CD1c-positive myeloid dendritic cell (primary cell): ENCODE results near the gene RNF40.
"Not testable (repeated sequence)": the region's sequence is repeated elsewhere in the genome, so short reads cannot be mapped to it uniquely, and the experiment has no call there.

Experiments used
- DNase-seq: peaks from one replicate; pipeline ENCODE4 v3.0.0-alpha.2; 2016; ENCODE audit errors: extremely low spot score

RNF40 gene

GRCh38 chr16:30782486-30783279, 20.6 kb downstream of the RNF40 start:
- DNase-seq = no peak

GRCh38 chr16:30783280-30784109, 21.4 kb downstream of the RNF40 start:
- DNase-seq = no peak

- DNase-seq = no peak
Observed at GRCh38 chr16:30784215-30784614, 22.1 kb downstream of the RNF40 start.

DNA sequence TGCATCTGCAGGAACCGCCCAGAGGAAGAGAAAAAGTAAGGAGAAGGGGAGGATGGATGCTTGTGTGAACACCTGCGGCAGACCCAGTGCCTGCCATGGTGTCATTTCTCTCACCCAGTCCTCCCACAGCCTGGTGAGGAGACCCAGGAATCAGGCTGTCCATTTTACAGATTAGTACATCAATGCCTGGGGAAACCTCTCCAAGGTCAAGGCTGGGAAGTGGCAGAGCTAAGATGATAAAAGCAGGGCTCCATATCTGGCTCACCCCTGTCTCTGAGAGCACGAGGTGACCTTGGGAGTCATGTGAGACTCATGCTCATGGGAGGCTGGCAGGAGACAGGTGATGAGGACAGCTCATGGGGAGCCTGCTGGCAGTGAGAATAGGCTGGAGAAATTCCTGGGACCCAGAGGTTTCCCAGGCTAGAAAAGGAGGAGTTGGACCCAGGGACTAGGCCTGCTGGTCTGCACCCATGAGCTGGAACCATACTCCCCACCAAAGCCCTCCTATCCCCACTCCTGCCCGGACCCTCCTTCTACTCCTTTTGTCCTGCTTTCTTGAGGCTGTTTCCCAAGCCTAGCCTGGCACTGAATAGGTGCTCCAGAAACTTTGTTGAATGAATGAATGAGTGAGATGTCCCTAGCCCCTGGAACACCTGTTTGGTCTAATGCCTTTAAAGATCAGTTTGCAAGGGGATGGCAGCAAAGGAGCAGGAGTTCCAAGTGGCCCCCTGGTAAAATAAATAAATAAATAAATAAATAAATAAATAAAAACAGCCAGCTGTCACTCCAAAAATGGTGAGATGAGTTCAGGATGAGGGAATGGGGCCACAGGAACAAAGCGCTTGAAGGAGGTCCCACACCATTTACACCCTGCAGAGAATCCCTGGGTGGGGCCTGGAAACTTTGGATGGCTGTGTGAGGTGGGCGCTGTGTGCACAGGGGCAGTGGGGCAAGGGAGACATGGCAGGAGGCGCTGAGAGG, 23.3 kb downstream of the RNF40 start:
- DNase-seq = no peak

- peak; percentile 20 for DNase-seq
Observed at GRCh38 chr16:30786115-30786935, 24.2 kb downstream of the RNF40 start.

DNA sequence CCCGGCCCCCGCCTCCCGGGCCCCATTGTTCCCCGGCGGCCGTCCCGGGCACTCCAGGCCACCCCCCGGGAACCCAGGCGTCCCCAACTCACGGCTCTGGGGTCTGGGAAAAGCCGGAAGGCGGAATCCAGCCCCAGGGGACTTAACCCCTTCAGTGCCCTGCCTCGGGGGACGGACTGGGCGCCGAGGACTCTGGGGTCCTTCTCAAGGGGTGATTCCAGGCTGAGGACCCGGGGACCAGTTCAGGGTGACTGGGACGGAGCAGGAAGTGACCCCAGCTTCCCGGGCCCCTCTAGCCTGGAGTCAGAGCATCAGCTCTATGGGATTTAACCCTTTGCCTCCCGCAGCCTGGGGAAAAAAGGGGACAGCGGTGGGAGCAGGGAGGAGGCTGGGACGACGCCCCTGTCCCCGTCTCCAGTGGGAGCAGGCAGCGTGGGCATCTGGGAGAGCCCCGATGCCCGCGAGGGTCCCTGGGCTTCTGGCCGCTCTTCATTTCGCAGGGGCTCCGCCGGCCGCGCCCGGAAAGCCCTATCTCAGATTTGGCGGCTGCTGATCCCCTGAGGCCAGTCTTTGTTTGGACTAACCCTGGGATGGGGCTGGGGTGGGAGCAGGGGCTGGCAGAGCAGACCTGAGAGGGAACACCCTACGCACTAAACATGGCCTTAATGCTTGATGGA, 25.0 kb downstream of the RNF40 start, which contains the start of gene ZNF629:
Gene ZNF629 (minus strand): TSS at position 270 of the 677 bp plus-strand sequence. CDS start 2,723 bp downstream, outside the sequence.
- DNase-seq = peak; percentile 48

DNA sequence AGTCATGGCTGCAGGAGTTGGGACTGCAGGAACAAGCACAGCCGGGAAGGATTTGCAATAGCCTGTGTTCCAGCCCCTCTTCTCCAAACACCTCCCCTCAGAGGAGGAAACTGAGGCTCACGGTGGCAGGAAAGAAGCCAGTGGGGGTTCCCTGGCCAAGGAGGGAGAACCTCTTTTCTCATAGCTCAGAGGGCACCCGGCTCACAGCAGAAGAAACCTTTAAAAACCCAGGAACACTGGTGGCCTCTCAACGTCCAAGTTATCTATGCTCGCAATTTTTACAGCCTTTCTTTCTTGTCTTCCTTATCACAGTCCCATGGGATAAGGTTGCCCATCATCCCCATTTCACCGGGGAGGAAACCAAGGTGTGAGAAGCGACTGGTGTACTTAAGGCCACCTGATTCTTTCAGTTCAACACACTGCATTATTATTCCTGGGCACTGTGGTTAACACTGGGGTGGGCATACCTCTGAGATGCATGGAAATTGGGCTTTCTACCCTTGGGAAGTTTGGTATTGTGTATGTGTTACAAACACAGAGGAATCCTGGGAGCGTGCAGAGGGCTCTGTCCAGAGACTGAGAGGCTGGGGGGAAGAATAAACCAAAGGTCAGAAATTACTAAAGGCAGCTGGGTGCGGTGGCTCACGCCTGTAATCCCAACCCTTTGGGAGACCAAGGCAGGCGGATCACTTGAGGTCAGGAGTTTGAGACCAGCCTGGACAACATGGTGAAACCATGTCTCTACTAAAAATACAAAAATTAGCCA, 25.7 kb downstream of the RNF40 start:
- no peak for DNase-seq

GRCh38 chr16:30793508-30794069, 31.5 kb downstream of the RNF40 start:
- no peak for DNase-seq

DNA sequence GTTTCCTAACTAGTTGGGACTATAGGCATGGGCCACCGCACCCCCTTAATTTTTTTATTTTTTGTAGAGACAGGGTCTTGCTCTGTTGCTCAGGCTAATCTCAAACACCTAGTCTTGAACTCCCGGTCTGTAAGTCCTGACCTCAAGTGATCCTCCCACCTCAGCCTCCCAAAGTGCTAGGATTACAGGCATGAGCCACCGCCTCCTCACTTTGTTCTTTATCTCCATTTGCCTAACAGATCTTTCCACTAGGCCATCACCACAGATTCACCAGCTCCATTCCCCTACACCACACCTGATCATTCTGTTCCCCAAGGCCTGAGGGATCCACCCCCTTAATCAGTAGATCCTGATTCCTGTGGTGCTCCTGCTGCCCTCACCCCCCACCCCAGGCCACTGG, 32.5 kb downstream of the RNF40 start:
- DNase-seq = no peak

- DNase-seq = no peak
Observed at GRCh38 chr16:30797670-30798309, 35.7 kb downstream of the RNF40 start.

- DNase-seq = no peak
Observed at GRCh38 chr16:30802936-30803335, 40.8 kb downstream of the RNF40 start.

DNA sequence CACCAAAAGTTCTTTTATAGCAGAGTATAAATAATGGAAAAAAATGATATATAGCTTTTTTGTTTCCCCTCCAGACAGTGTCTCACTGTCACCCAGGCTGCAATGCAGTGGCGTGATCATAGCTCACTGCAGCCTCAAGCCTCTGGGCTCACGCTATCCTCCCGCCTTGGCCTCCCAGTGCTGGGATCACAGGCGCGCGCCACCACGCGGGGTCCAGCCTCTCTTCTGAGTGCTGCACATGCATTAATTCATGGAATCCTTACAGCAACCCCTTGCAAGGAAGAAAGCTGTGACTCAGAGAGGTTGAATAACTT, 42.9 kb downstream of the RNF40 start:
- no peak for DNase-seq

DNA sequence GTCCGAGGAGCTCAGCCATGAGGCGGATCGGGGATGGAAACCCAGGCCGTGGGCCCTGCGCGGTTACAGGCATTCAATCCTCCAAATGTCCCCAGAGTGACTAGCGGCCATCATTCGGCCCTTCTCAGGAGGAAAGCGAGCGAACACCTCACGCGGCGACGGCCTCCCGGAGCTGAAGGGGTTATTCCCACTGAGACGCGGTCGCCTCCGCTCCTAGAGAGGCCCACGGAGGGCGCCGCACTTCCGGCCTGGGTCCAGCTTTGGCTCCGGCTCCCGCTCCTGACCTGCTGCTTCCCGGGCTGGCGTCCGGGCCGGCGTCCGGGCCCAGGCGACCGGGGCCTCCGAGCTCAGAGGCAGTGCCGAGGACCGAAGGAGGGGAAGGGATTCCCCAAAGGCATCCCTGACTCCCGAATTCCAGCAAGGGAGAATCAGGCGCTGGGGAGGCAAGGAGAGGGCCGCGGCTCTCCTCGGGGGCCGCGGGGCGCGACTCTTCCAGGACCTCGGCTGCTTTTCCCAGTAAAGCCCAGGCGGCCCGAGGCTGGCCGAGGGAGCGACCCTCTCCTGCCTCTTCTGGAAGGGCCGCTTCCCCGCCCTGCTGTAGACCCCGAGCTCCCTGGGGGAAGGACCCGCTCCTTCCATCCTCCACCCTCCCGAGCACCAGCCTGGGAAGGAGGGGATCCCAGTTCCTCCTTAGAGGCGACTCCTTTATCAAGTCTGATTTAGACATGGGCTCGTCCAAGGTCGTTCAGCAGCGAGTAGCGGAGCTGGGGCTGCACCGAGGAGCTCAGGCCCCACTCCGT, 43.4 kb downstream of the RNF40 start:
- peak; percentile 77 for DNase-seq

GRCh38 chr16:30808146-30808545, 46.0 kb downstream of the RNF40 start:
- DNase-seq = peak; percentile 66

GRCh38 chr16:30808890-30809426, 46.8 kb downstream of the RNF40 start:
- DNase-seq = not testable (repeated sequence)

GRCh38 chr16:30809675-30810074, 47.6 kb downstream of the RNF40 start:
- not testable (repeated sequence) for DNase-seq

DNA sequence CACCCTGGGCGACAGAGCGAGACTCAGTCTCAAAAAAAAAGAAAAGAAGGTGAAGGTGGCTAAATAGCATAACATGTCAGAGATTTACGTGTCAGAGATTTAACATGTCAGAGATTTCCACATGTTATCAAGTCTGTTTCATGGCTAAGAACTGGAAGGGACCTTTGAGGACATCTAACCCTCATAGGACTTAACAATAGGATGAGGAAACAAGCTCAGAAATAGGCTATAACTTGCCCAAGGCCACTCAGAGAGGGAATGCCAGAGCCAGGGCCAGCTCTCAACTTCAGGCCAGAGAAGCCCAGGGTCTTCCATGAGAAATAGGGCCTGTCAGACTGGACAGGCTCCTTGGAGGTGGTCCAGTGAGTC, 51.7 kb downstream of the RNF40 start:
- DNase-seq = no peak

GRCh38 chr16:30816769-30817168, 54.6 kb downstream of the RNF40 start:
- DNase-seq = no peak
